ENCODE measurements around the gene GBF1.

DNA sequence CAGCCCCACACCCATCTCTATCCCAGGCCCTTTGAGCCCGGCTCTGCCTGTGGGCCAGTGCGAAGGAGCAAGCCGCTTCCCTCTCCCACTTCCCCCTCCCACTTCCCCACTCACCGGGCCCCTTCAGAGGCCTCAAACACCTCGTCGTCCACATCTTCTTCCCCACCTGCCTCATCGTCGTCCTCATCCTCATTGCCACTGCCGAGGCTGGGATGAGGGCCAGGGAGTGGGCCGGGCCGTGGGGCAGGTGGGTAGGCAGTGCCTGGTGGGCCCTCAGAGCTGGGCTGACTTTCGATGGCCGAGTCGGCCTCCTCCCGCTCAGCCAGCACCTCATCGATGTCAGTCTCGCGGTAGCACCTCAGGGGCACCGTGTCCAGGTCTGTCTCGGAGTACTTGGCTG, 169.4 kb downstream of the GBF1 start:
- no peak for TF ChIP-seq CTBP1 (IDR thresholded peaks at IDR 0.05; ENCODE audit: borderline replicate concordance)
- TF ChIP-seq, protein P1, sequence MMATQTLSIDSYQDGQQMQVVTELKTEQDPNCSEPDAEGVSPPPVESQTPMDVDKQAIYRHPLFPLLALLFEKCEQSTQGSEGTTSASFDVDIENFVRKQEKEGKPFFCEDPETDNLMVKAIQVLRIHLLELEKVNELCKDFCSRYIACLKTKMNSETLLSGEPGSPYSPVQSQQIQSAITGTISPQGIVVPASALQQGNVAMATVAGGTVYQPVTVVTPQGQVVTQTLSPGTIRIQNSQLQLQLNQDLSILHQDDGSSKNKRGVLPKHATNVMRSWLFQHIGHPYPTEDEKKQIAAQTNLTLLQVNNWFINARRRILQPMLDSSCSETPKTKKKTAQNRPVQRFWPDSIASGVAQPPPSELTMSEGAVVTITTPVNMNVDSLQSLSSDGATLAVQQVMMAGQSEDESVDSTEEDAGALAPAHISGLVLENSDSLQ (IDR thresholded peaks at IDR 0.05), result no peak
- no peak for TF ChIP-seq ARNT (IDR thresholded peaks at IDR 0.05)
- TF ChIP-seq SUZ12 (IDR thresholded peaks at IDR 0.05), result no peak
- no peak for TF ChIP-seq BHLHE40 (IDR thresholded peaks at IDR 0.05; ENCODE audit: borderline replicate concordance)
- TF ChIP-seq FOXM1 (IDR thresholded peaks at IDR 0.05; ENCODE audit: borderline replicate concordance), result no peak
- TF ChIP-seq FOXK2 (IDR thresholded peaks at IDR 0.05), result no peak
